HEK293T (cell line): ENCODE data around the gene DHRS13.
"Not testable (repeated sequence)": the region's sequence is repeated elsewhere in the genome, so short reads cannot be mapped to it uniquely, and the experiment has no call there.

ENCODE experiments used
- CTCF ChIA-PET: fragments of 350-600 bp; formaldehyde crosslinking; extraction: SDS; loops from one replicate; lab custom pipeline; 2021; ENCODE audit warnings: antibody characterized with exemption, inconsistent platforms; lab: Yijun Ruan, JAX
- POLR2A ChIA-PET: fragments of 350-600 bp; formaldehyde crosslinking; extraction: SDS; loops from one replicate; lab custom pipeline; 2020; ENCODE audit warnings: antibody characterized with exemption, inconsistent platforms; lab: Yijun Ruan, JAX
- DNase-seq: peaks from one replicate; pipeline ENCODE4 v3.0.0; 2012; ENCODE audit warnings: mixed read lengths; ENCODE audit errors: extremely low spot score
- ARNT ChIP-seq: fragments of 450-650 bp; IDR thresholded peaks from 2 replicates; pipeline ENCODE4 v1.6.1; 2017; ENCODE audit warnings: mild to moderate bottlenecking
- BHLHE40 ChIP-seq: fragments of 450-650 bp; IDR thresholded peaks from 2 replicates; pipeline ENCODE4 v1.6.1; 2016; ENCODE audit warnings: mild to moderate bottlenecking, moderate library complexity, borderline replicate concordance
- CTBP1 ChIP-seq: fragments of 450-650 bp; IDR thresholded peaks from 2 replicates; pipeline ENCODE4 v1.6.1; 2016; ENCODE audit warnings: borderline replicate concordance
- ELF4 ChIP-seq: fragments of 450-650 bp; IDR thresholded peaks from 2 replicates; pipeline ENCODE4 v1.6.1; 2017; ENCODE audit warnings: antibody characterized with exemption
- FOXA1 ChIP-seq: fragments of 450-650 bp; IDR thresholded peaks from 2 replicates; pipeline ENCODE4 v1.6.1; 2016; ENCODE audit warnings: mild to moderate bottlenecking
- FOXK2 ChIP-seq: fragments of 450-650 bp; IDR thresholded peaks from 2 replicates; pipeline ENCODE4 v1.6.1; 2016; ENCODE audit warnings: mild to moderate bottlenecking
- FOXM1 ChIP-seq: fragments of 450-650 bp; IDR thresholded peaks from 2 replicates; pipeline ENCODE4 v1.6.1; 2017; ENCODE audit warnings: mild to moderate bottlenecking, borderline replicate concordance
- HDGF ChIP-seq: fragments of 450-650 bp; IDR thresholded peaks from 2 replicates; pipeline ENCODE4 v1.6.1; 2017; ENCODE audit warnings: antibody characterized with exemption, borderline replicate concordance
- L3MBTL2 ChIP-seq: fragments of 450-650 bp; conservative IDR thresholded peaks from 2 replicates; pipeline ENCODE4 v1.6.1; 2016; ENCODE audit warnings: mild to moderate bottlenecking
- LEF1 ChIP-seq: fragments of 450-650 bp; IDR thresholded peaks from 2 replicates; pipeline ENCODE4 v1.6.1; 2017; ENCODE audit warnings: mild to moderate bottlenecking, borderline replicate concordance
- NFRKB ChIP-seq: fragments of 450-650 bp; IDR thresholded peaks from 2 replicates; pipeline ENCODE4 v1.6.1; 2016; ENCODE audit warnings: mild to moderate bottlenecking, moderate library complexity
- SP1 ChIP-seq: fragments of 450-650 bp; IDR thresholded peaks from 2 replicates; pipeline ENCODE4 v1.6.1; 2017
- SUZ12 ChIP-seq: fragments of 450-650 bp; IDR thresholded peaks from 2 replicates; pipeline ENCODE4 v1.6.1; 2016; ENCODE audit warnings: mild to moderate bottlenecking
- TARDBP ChIP-seq: fragments of 450-650 bp; IDR thresholded peaks from 2 replicates; pipeline ENCODE4 v1.6.1; 2016
- ZNF384 ChIP-seq: fragments of 450-650 bp; IDR thresholded peaks from 2 replicates; pipeline ENCODE4 v1.6.1; 2016
- TF ChIP-seq, protein P1 (sequence below): fragments of 450-650 bp; IDR thresholded peaks from 2 replicates; pipeline ENCODE4 v1.6.1; 2016

The DHRS13 gene

GRCh38 chr17:28937044-28937729 is 34.3 kb upstream of the DHRS13 start:
- DNase-seq = no peak
- CTCF ChIA-PET = interaction anchor here (0.7 to 2.1 kb wide), 3 partner anchors 8 to 35 kb away, joined by 3 to 6 read pairs (median 5); no protein-coding TSS in a partner anchor
- POLR2A ChIA-PET = interaction anchor here (0.6 to 4.4 kb wide), 4 partner anchors 12 to 195 kb away, joined by 3 to 19 read pairs (median 8); partner anchors contain the start of gene PHF12
- no peak for TF ChIP-seq CTBP1
- no peak for TF ChIP-seq NFRKB
- TF ChIP-seq BHLHE40 = no peak

DNA sequence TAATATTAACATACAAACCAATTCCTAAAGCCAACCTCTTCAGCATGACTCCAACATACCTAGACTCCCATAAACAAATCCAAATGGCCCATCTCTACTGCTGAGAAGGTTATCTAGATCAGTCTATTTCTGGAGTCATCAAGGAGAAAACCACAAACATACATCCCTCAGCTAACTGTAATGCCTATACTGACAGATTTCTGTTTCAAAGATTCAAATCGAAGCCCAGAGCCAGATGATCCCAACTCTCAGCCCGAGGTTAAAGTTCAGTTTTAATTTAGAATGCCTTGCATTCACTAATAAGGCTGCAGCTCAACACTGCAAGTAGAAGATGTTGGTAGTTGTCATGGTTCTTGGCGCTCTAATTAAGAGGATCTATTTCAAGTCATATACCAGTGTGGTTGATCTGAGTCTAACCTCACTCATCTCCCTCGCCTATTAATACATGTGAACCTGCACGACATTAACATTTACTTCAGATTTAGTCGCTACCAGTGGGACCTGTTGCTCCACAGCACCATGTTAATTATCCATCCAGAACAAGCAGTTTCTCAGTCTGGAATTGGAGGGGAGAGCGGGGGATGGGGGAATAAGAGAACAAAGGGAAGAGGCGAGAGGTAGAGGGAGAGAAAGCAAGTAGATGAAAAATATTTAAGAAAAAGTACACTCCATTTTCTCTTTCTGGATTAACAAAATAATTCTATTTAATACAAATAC is 33.0 kb upstream of the DHRS13 start:
- DNase-seq = no peak
- TF ChIP-seq SUZ12 (no peak), ZNF384 (no peak), FOXK2 (no peak), BHLHE40 (no peak), FOXA1 (no peak), HDGF (no peak), TARDBP (no peak), L3MBTL2 (no peak), NFRKB (no peak), SP1 (no peak)
- ChIA-PET POLR2A (interaction anchor here (0.6 to 4.4 kb wide), 4 partner anchors 14 to 359 kb away, joined by 3 to 19 read pairs (median 6); partner anchors contain the start of gene PHF12), CTCF (interaction anchor here (1.6 kb wide), 1 partner anchor 34 kb away, joined by 9 read pairs; no protein-coding TSS in a partner anchor)

- ChIA-PET POLR2A (interaction anchor here (2.5 to 4.4 kb wide), 2 partner anchors 15 to 18 kb away, joined by 8 to 19 read pairs; partner anchors contain the start of gene PHF12), CTCF (interaction anchor here (1.0 to 1.6 kb wide), 2 partner anchors 15 to 32 kb away, joined by 3 to 9 read pairs; no protein-coding TSS in a partner anchor)
- DNase-seq = not testable (repeated sequence)
Measured at GRCh38 chr17:28934508-28934907, 31.6 kb upstream of the DHRS13 start.

DNA sequence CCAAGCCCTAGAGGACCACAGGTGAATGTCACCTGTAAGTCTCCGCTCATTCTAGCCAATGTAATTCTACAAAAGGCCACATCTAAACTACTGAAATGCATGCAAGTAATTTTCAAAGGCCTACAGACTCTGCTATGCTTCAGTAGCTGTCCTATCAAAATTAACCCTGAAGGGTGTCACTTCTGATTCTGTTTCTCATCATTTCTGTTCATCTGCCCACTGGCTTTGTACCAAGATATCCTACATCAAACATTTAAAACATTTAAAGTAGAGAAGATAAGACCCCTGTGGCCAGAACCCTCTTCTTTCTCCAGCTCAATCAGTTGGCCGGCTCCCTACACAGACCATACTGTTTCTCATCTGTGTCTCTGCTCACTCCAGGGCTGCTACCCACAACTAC is 26.9 kb upstream of the DHRS13 start:
- ChIA-PET POLR2A (interaction anchor here (0.6 to 1.4 kb wide), 3 partner anchors 11 to 201 kb away, joined by 3 to 8 read pairs (median 3); partner anchors contain the start of genes NEK8 and PHF12), CTCF (interaction anchor here (1.2 kb wide), 1 partner anchor 10 kb away, joined by 3 read pairs; no protein-coding TSS in a partner anchor)
- no peak for DNase-seq
- TF ChIP-seq TARDBP = no peak
- no peak for TF ChIP-seq HDGF
- TF ChIP-seq FOXM1 = no peak
- TF ChIP-seq ELF4 = no peak
- no peak for TF ChIP-seq SP1

- TF ChIP-seq NFRKB (no peak), TARDBP (no peak), ARNT (no peak), SUZ12 (no peak), ELF4 (no peak), FOXK2 (no peak), LEF1 (no peak), HDGF (no peak), BHLHE40 (no peak)
- TF ChIP-seq, protein P1, sequence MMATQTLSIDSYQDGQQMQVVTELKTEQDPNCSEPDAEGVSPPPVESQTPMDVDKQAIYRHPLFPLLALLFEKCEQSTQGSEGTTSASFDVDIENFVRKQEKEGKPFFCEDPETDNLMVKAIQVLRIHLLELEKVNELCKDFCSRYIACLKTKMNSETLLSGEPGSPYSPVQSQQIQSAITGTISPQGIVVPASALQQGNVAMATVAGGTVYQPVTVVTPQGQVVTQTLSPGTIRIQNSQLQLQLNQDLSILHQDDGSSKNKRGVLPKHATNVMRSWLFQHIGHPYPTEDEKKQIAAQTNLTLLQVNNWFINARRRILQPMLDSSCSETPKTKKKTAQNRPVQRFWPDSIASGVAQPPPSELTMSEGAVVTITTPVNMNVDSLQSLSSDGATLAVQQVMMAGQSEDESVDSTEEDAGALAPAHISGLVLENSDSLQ = no peak
- no peak for DNase-seq
- POLR2A ChIA-PET = no interaction called here
- CTCF ChIA-PET = no interaction called here
Measured at GRCh38 chr17:28928061-28928460, 25.2 kb upstream of the DHRS13 start.

DNA sequence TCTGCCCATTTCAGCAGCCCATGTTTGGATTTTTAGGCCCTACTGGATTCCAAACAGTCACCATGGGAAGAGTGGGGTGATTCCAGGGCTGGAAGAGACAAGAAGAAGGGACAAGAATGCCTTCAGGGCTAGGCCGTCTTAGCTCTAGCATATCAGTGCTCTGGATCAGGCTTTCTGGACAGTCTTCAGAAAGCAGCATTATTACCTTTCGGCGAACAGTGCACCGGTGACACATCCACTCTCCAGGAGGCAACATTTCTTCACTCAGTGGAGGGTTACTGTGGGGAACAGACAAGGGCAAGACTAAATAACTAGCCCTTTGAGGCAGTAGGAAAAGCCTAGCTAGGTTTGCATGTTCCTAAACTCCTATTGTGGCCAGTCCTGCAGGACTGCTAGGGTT is 23.9 kb upstream of the DHRS13 start:
- DNase-seq = no peak
- CTCF ChIA-PET = interaction anchor here (0.6 to 1.4 kb wide), 3 partner anchors 163 to 199 kb away, joined by 3 to 5 read pairs (median 3); no protein-coding TSS in a partner anchor
- POLR2A ChIA-PET = interaction anchor here (1.2 kb wide), 1 partner anchor 202 kb away, joined by 3 read pairs; no protein-coding TSS in a partner anchor
- TF ChIP-seq FOXK2 = no peak
- TF ChIP-seq HDGF = no peak
- no peak for TF ChIP-seq L3MBTL2
- TF ChIP-seq, protein P1 = no peak
- TF ChIP-seq BHLHE40 = no peak

DNA sequence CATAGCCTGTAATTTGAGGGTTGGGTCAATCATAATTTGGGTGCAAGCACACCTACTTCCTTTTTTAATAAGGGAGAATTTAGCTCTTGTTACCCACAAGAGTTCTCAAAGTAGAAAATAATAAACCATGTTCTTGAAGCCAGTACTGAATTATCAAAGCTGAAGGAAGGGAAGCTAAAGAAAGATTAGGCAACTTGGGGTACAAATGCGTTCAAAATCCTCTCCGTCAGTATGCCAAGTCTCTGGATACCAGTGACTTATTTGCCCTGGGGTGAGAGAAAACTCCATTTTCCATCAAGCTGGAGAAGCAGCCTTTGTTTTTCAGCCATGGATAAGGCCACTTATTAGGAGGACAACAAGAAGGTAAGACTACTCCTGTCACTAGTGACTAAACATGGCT is 23.5 kb upstream of the DHRS13 start:
- CTCF ChIA-PET = interaction anchor here (0.6 to 1.4 kb wide), 2 partner anchors 163 to 185 kb away, joined by 3 to 5 read pairs; no protein-coding TSS in a partner anchor

More for the DNA sequence above, 23.5 kb upstream of the DHRS13 start:
- POLR2A ChIA-PET = interaction anchor here (1.0 to 1.2 kb wide), 2 partner anchors 25 to 201 kb away, joined by 3 to 4 read pairs; partner anchors contain the start of gene PHF12
- no peak for DNase-seq
- TF ChIP-seq ZNF384 (no peak), ELF4 (no peak), FOXA1 (no peak), FOXM1 (no peak), ARNT (no peak), LEF1 (no peak), CTBP1 (no peak), FOXK2 (no peak), NFRKB (no peak), BHLHE40 (no peak), L3MBTL2 (no peak), HDGF (no peak), TARDBP (no peak), SP1 (no peak), SUZ12 (no peak)
- TF ChIP-seq, protein P1 = no peak
